NCI-H128 (cell line): ENCODE data around the gene KCNMB2.
A peak's percentile ranks its signal among the peaks of the same experiment; 100 is the strongest.
"Not testable (repeated sequence)": the region's sequence is repeated elsewhere in the genome, so short reads cannot be mapped to it uniquely, and the experiment has no call there.

ENCODE experiments used
- DNase-seq: peaks from one replicate; lab custom pipeline; 2025; ENCODE audit not compliant: unreplicated experiment; lab: John Stamatoyannopoulos, UW

The KCNMB2 gene

GRCh38 chr3:178536211-178537079 is at the start of gene KCNMB2:
Gene KCNMB2, plus strand, starts transcription at chr3:178536436.
- peak; percentile 46 for DNase-seq

GRCh38 chr3:178486903-178487302 is 49.3 kb upstream of the KCNMB2 start:
- no peak for DNase-seq

- DNase-seq, result no peak
Observed at GRCh38 chr3:178487752-178488151, 48.5 kb upstream of the KCNMB2 start.

DNA sequence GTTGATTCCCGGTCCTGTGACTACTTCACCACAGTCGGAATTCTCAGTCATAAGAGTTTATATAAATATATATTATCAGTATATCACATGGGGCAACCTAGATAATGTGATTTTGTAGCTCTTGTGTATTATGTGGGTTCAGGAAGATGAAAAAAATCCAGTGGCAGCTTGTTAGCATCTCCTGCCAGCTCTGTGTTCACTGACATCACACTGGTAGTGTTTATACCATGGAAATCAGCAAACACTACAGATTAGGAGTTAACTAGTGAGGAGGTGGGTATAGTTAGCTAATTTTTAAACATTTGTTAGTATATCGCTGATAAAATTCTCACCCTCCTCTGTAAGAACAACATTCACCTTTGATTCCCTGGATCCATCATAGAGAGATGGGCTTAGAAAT is 44.5 kb upstream of the KCNMB2 start:
- DNase-seq, result no peak

DNA sequence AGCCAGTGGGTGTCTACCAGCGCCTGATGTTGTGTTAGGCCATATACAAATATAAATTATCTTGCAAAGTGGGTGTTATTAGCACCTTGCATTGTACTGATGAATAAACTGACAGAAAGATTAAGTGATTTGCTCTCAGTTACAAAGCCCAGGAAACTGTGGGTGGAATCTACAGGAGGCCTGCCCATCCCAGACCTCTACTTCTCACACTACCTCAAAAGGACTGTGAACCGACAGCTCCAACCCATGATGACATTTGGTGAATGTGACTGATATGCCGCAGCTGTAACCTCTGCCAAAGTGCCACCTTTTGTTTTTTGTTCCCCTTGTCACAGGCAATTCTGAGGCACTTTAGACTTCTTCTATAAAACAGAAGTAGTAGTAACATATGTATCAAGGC is 43.7 kb upstream of the KCNMB2 start:
- no peak for DNase-seq

GRCh38 chr3:178494386-178494785 is 41.9 kb upstream of the KCNMB2 start:
- DNase-seq, result no peak

DNA sequence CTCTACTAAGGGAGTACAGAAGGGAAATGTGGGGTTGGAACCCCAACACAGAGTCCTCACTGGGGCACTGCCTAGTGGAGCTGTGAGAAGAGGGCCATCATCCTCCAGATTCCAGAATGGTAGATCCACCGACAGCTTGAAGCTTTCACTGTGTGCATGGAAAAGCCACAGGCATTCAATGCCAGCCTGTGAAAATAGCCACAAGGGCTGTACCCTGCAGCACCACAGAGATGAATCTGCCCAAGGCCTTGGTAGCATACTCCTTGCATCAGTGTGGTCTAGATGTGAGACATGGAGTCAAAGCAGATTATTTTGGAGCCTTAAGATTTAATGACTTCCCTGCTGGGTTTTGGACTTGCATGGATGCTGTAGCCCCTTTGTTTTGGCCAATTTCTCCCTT is 39.3 kb upstream of the KCNMB2 start:
- no peak for DNase-seq

DNA sequence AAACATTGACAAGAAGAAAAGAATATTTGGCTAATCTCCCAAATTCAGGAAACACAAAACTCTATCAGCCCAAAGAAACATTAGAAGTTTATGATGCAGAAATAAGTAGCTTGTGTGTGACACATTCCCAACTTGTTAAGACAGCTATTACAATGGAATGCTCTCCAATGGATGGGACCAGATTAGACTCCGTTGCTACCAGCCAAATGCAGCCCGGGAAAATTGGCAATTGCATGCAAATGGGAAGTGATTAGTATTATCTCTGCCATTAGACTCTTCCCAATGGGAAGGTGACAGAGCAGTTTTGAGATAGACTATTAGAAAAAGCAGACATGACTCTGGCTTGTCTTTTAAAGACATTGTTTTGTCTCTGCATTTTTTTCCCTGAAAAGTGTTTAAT is 37.4 kb upstream of the KCNMB2 start:
- DNase-seq, result no peak

- DNase-seq, result no peak
Observed at GRCh38 chr3:178500631-178501030, 35.6 kb upstream of the KCNMB2 start.

GRCh38 chr3:178504128-178504527 is 32.1 kb upstream of the KCNMB2 start:
- no peak for DNase-seq

GRCh38 chr3:178505832-178506231 is 30.4 kb upstream of the KCNMB2 start:
- DNase-seq, result no peak

- no peak for DNase-seq
Observed at GRCh38 chr3:178507507-178508442, 28.5 kb upstream of the KCNMB2 start.

- DNase-seq, result no peak
Observed at GRCh38 chr3:178508443-178508825, 27.8 kb upstream of the KCNMB2 start.

DNA sequence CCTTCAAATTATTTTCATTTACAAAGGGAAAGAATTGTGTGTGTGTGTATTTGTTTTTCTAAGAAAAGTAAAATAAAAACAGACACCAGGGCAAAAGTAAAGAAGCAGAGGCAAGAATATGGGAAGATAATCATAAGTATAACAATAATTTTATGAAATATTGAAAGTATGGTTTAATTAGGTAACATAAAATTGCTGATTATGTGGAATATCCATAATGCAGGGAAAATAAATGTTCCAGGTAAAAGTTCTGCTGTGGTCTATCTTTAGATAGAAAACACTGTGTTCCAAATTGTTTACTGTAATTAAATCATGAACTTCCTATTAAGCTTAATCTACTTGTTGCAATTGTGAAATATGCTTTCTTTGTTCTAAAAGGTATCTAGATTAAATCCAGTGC is 25.7 kb upstream of the KCNMB2 start:
- DNase-seq, result no peak

DNA sequence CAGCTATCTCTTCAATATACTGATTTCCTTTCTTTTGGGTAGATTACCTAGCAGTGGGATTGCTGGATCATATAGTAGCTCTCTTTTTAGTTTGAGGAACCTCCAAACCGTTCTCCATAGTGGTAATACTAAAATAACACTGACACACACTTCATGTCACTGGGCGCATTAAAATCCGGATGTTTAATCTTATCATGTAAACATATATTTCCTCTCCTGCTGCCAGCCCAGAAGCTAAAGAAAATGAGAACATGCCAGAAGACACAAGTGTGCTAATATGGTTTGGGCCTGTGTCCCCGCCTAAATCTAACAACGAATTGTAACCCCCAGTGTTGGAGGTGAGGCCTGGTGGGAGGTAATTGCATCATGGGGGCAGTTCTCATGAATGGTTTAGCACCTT is 23.6 kb upstream of the KCNMB2 start:
- no peak for DNase-seq

DNA sequence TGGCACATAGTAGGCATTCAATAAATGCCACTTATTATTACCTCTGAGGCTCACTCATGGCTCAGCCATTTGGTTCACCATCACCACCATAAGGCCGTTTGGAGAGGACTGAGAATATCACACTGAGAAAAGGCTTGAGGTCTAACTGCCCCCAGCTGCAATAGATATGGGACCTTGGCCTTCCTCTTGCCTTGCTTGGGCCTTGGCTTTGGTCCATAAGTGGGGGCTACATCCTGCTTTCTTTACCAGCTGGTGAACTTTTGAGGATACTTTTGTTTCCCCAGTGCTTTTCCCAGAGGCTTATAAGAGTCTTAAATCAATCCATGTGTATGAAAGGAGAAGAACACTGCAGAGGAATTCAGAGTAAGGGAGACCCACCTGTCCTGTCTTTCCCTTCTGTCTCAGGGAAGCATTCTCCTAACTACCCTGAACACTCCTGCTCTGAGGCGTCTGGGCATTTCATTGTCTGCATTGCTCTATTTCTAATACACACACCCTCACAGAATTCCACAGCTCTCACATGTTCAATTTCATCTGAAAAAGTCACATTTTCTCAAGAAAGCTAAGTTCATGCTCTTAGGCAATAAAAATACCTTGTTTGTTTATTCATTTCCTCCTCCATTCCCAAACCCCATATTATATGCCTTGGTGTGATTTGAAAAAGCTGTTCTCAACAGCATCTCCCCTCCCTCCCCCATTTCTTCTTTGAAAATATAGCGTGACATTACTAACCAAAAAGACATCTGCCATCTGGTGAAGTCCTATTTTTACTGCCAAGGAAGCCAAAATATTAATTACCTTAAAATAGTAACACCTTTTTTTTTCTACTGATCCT is 22.5 kb upstream of the KCNMB2 start:
- no peak for DNase-seq

- DNase-seq, result no peak
Observed at GRCh38 chr3:178514401-178514800, 21.8 kb upstream of the KCNMB2 start.

- not testable (repeated sequence) for DNase-seq
Observed at GRCh38 chr3:178515076-178515744, 21.0 kb upstream of the KCNMB2 start.

GRCh38 chr3:178517665-178518334 is 18.4 kb upstream of the KCNMB2 start:
- no peak for DNase-seq
